ENCODE measurements around the gene CDC42BPB.

DNA sequence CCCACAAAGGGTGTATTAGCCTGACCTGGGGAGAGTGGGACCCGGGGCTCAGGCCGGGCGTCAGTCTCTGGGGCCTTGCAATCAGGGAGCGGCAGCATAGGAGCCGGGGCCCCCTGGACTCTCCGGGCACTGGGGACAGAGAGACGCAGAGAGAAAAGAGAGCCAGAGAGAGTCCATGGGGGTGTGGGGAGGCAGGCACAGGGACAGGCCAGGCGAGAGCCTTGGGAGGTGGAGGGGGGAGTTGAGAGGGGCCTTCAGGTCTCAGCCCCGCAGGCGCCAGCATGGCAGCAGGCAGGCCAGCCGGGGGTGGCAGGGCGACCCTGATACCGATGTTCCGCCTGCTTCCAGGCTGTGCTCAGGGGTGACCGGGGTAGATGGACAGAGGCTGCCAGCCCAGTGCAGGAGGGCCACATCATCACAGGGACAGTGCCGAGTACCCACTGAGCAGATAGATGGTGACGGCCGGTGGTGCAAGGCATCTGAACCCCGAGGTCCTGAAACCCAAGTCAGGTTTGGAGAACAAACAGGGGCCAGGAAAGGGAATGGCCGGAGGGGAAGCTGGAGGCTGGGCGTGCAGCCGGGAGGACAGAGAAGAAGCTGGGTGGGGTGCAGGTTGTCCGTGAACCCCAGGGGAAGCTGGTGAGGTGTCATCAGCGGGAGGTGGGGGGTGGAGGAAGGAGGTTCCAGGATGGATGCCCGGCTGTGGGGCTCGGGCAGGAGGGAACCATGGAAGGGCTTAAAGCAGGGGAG, 40.1 kb upstream of the CDC42BPB start:
- TF ChIP-seq, protein P1, sequence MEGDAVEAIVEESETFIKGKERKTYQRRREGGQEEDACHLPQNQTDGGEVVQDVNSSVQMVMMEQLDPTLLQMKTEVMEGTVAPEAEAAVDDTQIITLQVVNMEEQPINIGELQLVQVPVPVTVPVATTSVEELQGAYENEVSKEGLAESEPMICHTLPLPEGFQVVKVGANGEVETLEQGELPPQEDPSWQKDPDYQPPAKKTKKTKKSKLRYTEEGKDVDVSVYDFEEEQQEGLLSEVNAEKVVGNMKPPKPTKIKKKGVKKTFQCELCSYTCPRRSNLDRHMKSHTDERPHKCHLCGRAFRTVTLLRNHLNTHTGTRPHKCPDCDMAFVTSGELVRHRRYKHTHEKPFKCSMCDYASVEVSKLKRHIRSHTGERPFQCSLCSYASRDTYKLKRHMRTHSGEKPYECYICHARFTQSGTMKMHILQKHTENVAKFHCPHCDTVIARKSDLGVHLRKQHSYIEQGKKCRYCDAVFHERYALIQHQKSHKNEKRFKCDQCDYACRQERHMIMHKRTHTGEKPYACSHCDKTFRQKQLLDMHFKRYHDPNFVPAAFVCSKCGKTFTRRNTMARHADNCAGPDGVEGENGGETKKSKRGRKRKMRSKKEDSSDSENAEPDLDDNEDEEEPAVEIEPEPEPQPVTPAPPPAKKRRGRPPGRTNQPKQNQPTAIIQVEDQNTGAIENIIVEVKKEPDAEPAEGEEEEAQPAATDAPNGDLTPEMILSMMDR (IDR thresholded peaks at IDR 0.05 in 4 of 5, conservative IDR thresholded peaks at IDR 0.05 in 1 of 5), result no peak
- TF ChIP-seq POLR2A (IDR thresholded peaks at IDR 0.05), result no peak

Data from gastrocnemius medialis (tissue), 4 donors.